HG03442 (cell line): ENCODE results near the gene TEX26.

Source experiments
- ATAC-seq: cut with Tn5 transposase; IDR thresholded peaks from one replicate; pipeline ENCODE4 v1.9.1; 2021; ENCODE audit warnings: mild to moderate bottlenecking, moderate library complexity; ENCODE audit not compliant: unreplicated experiment

TEX26 gene

GRCh38 chr13:30974350-30974749 lies 41.9 kb downstream of the TEX26 start:
- ATAC-seq, result no peak

- no peak for ATAC-seq
Measured at GRCh38 chr13:30976025-30976424, 43.6 kb downstream of the TEX26 start.

GRCh38 chr13:30978981-30979956 lies 46.8 kb downstream of the TEX26 start:
- no peak for ATAC-seq

GRCh38 chr13:30982506-30982905 lies 50.0 kb downstream of the TEX26 start:
- no peak for ATAC-seq

GRCh38 chr13:30982906-30983305 lies 50.5 kb downstream of the TEX26 start:
- ATAC-seq, result no peak

GRCh38 chr13:30983431-30983830 lies 51.0 kb downstream of the TEX26 start:
- ATAC-seq, result no peak

- peak; percentile 66 for ATAC-seq
Measured at GRCh38 chr13:30984620-30985019, 52.2 kb downstream of the TEX26 start.

GRCh38 chr13:30985637-30986205 lies 53.3 kb downstream of the TEX26 start:
- no peak for ATAC-seq

- ATAC-seq, result no peak
Measured at GRCh38 chr13:30991184-30991583, 58.7 kb downstream of the TEX26 start.

- no peak for ATAC-seq
Measured at GRCh38 chr13:30991922-30992321, 59.5 kb downstream of the TEX26 start.

- no peak for ATAC-seq
Measured at GRCh38 chr13:30995331-30995730, 62.9 kb downstream of the TEX26 start.

GRCh38 chr13:30997697-30998096 lies 65.2 kb downstream of the TEX26 start:
- ATAC-seq, result no peak

GRCh38 chr13:30998136-30999088 lies 66.0 kb downstream of the TEX26 start:
- no peak for ATAC-seq

GRCh38 chr13:31000889-31001288 lies 68.4 kb downstream of the TEX26 start:
- no peak for ATAC-seq

- no peak for ATAC-seq
Measured at GRCh38 chr13:31001647-31002046, 69.2 kb downstream of the TEX26 start.

- ATAC-seq, result no peak
Measured at GRCh38 chr13:31005066-31005465, 72.6 kb downstream of the TEX26 start.

GRCh38 chr13:31007417-31007816 lies 75.0 kb downstream of the TEX26 start:
- no peak for ATAC-seq

- ATAC-seq, result no peak
Measured at GRCh38 chr13:31008400-31009115, 76.1 kb downstream of the TEX26 start.

- no peak for ATAC-seq
Measured at GRCh38 chr13:31009166-31009565, 76.7 kb downstream of the TEX26 start.

- ATAC-seq, result no peak
Measured at GRCh38 chr13:31010296-31010695, 77.8 kb downstream of the TEX26 start.
